Left lobe of liver (tissue), 2 donors: ENCODE measurements around the gene NFATC2. TPM values are rescaled to one million over a fixed set of nuclear protein-coding genes. Genes with fewer than 3 reads are reported as not detected.

Experiments used
- ATAC-seq: fragments of 200-7000 bp; cut with Tn5 transposase; one replicate; pipeline ENCODE4 v1.9.1; 2020; ENCODE audit warnings: mild to moderate bottlenecking, moderate library complexity
- DNase-seq: peaks from one replicate; pipeline ENCODE4 v3.0.0-alpha.2; 2020; ENCODE audit warnings: low spot score
- total RNA-seq: library from RNA; stranded (reverse); gene quantifications from one replicate; pipeline ENCODE4 v1.2.1, GENCODE V29; 2021
- donor health status: DM: no; HTN: no; CAD: no; lungs with moderate emphysema.
- donor health status: DM: no; HTN: yes; CAD: no.

Gene NFATC2
- total RNA-seq, 1 donor from 2014 or later: 4.6 TPM

GRCh38 chr20:51458751-51459439 lies 83.6 kb downstream of the NFATC2 start:
- DNase-seq: no peak
- ATAC-seq: no peak

GRCh38 chr20:51457533-51457932 lies 85.0 kb downstream of the NFATC2 start:
- ATAC-seq (no peak), DNase-seq (no peak)

GRCh38 chr20:51456511-51457509 lies 85.7 kb downstream of the NFATC2 start:
- ATAC-seq: peak; percentile 98

GRCh38 chr20:51454250-51454865 lies 88.2 kb downstream of the NFATC2 start:
- ATAC-seq (no peak), DNase-seq (no peak)

More at GRCh38 chr20:51456511-51457509, 85.7 kb downstream of the NFATC2 start:
- peak; percentile 96 for DNase-seq

- ATAC-seq (no peak), DNase-seq (no peak)
Measured at GRCh38 chr20:51452734-51453365, 89.7 kb downstream of the NFATC2 start.

- no peak for ATAC-seq
- no peak for DNase-seq
Measured at GRCh38 chr20:51452091-51452613, 90.4 kb downstream of the NFATC2 start.

- DNase-seq (no peak), ATAC-seq (no peak)
Measured at GRCh38 chr20:51451484-51451883, 91.0 kb downstream of the NFATC2 start.

GRCh38 chr20:51450984-51451383 lies 91.5 kb downstream of the NFATC2 start:
- ATAC-seq: no peak
- DNase-seq: no peak

GRCh38 chr20:51450221-51450712 lies 92.3 kb downstream of the NFATC2 start:
- no peak for DNase-seq
- ATAC-seq: no peak

GRCh38 chr20:51449498-51450220 lies 92.9 kb downstream of the NFATC2 start:
- ATAC-seq: no peak
- no peak for DNase-seq

GRCh38 chr20:51447765-51448148 lies 94.8 kb downstream of the NFATC2 start:
- DNase-seq: no peak

GRCh38 chr20:51447097-51447764 lies 95.3 kb downstream of the NFATC2 start:
- ATAC-seq (peak; percentile 77), DNase-seq (no peak)

More at GRCh38 chr20:51447765-51448148, 94.8 kb downstream of the NFATC2 start:
- no peak for ATAC-seq

GRCh38 chr20:51446656-51447055 lies 95.9 kb downstream of the NFATC2 start:
- ATAC-seq (peak; percentile 32), DNase-seq (no peak)

GRCh38 chr20:51446230-51446629 lies 96.3 kb downstream of the NFATC2 start:
- DNase-seq: no peak
- ATAC-seq: no peak

- ATAC-seq: no peak
- DNase-seq: no peak
Measured at GRCh38 chr20:51445591-51445990, 96.9 kb downstream of the NFATC2 start.

- DNase-seq: no peak
- ATAC-seq: no peak
Measured at GRCh38 chr20:51444922-51445438, 97.5 kb downstream of the NFATC2 start.

- no peak for DNase-seq
- no peak for ATAC-seq
Measured at GRCh38 chr20:51444467-51444866, 98.1 kb downstream of the NFATC2 start.

- ATAC-seq (no peak), DNase-seq (no peak)
Measured at GRCh38 chr20:51442602-51443001, 99.9 kb downstream of the NFATC2 start.

GRCh38 chr20:51440589-51440988 lies 101.9 kb downstream of the NFATC2 start:
- DNase-seq: no peak
- ATAC-seq: no peak
